ENCODE measurements around the gene SBK2.
A peak's percentile ranks its signal among the peaks of the same experiment; 100 is the strongest.

The SBK2 gene

GRCh38 chr19:55554741-55555152 is 17.8 kb upstream of the SBK2 start:
- H3K4me3 ChIP-seq (ENCODE audit: control insufficient read depth in 1 of 7, extremely low read depth in 1 of 7, insufficient read depth in 4 of 7, low read depth in 2 of 7, low read length in 6 of 7), result no peak overlapping the region
- no peaks in the 10 kb centered on the region for H3K36me3 ChIP-seq (ENCODE audit: control insufficient read depth in 4 of 4, insufficient read depth in 4 of 4, low read length in 3 of 4)
- WGBS (ENCODE audit: insufficient coverage), result 97% methylated on average over 7 of the region's 8 CpGs
- CTCF ChIA-PET, result no interaction called here
- DNase-seq, result no peak
- POLR2A ChIA-PET, result no interaction called here
- no peaks in the 10 kb centered on the region for H3K9me3 ChIP-seq (ENCODE audit: control extremely low read depth in 1 of 5, control insufficient read depth in 4 of 5, insufficient read depth in 2 of 5, low read depth in 1 of 5, low read length in 4 of 5)
- H3K27me3 ChIP-seq (replicated peaks in 2 of 5; ENCODE audit: control insufficient read depth in 4 of 5, insufficient read depth in 5 of 5, low read length in 4 of 5), result no peaks in the 10 kb centered on the region
- no peak overlapping the region for H3K27ac ChIP-seq (ENCODE audit: insufficient read depth in 1 of 2, low read depth in 1 of 2, low read length in 2 of 2, poor library complexity in 1 of 2, severe bottlenecking in 2 of 2)
- no peaks in the 10 kb centered on the region for H3K4me1 ChIP-seq (ENCODE audit: control extremely low read depth in 1 of 4, control insufficient read depth in 4 of 4, insufficient read depth in 4 of 4, low read length in 3 of 4)

- ChIA-PET CTCF (no interaction called here), POLR2A (no interaction called here)
- no peaks in the 10 kb centered on the region for H3K27me3 ChIP-seq (replicated peaks in 2 of 5; ENCODE audit: control insufficient read depth in 4 of 5, insufficient read depth in 5 of 5, low read length in 4 of 5)
- no peak overlapping the region for H3K27ac ChIP-seq (ENCODE audit: insufficient read depth in 1 of 2, low read depth in 1 of 2, low read length in 2 of 2, poor library complexity in 1 of 2, severe bottlenecking in 2 of 2)
- 96% methylated on average over 6 of the region's 9 CpGs for WGBS (ENCODE audit: insufficient coverage)
- DNase-seq, result no peak
- no peaks in the 10 kb centered on the region for H3K36me3 ChIP-seq (ENCODE audit: control insufficient read depth in 4 of 4, insufficient read depth in 4 of 4, low read length in 3 of 4)
- no peak overlapping the region for H3K4me3 ChIP-seq (ENCODE audit: control insufficient read depth in 1 of 7, extremely low read depth in 1 of 7, insufficient read depth in 4 of 7, low read depth in 2 of 7, low read length in 6 of 7)
- no peaks in the 10 kb centered on the region for H3K4me1 ChIP-seq (ENCODE audit: control extremely low read depth in 1 of 4, control insufficient read depth in 4 of 4, insufficient read depth in 4 of 4, low read length in 3 of 4)
- H3K9me3 ChIP-seq (ENCODE audit: control extremely low read depth in 1 of 5, control insufficient read depth in 4 of 5, insufficient read depth in 2 of 5, low read depth in 1 of 5, low read length in 4 of 5), result no peaks in the 10 kb centered on the region
These were observed 17.4 kb upstream of the SBK2 start for GRCh38 chr19:55554302-55554701.

GRCh38 chr19:55553217-55554182 is 16.6 kb upstream of the SBK2 start:
- no peak for DNase-seq
- Histone ChIP-seq H3K27ac (ENCODE audit: insufficient read depth in 1 of 2, low read depth in 1 of 2, low read length in 2 of 2, poor library complexity in 1 of 2, severe bottlenecking in 2 of 2) (no peak overlapping the region), H3K4me3 (ENCODE audit: control insufficient read depth in 1 of 7, extremely low read depth in 1 of 7, insufficient read depth in 4 of 7, low read depth in 2 of 7, low read length in 6 of 7) (no peak overlapping the region), H3K36me3 (ENCODE audit: control insufficient read depth in 4 of 4, insufficient read depth in 4 of 4, low read length in 3 of 4) (no peaks in the 10 kb centered on the region), H3K9me3 (ENCODE audit: control extremely low read depth in 1 of 5, control insufficient read depth in 4 of 5, insufficient read depth in 2 of 5, low read depth in 1 of 5, low read length in 4 of 5) (no peaks in the 10 kb centered on the region), H3K27me3 (replicated peaks in 2 of 5; ENCODE audit: control insufficient read depth in 4 of 5, insufficient read depth in 5 of 5, low read length in 4 of 5) (no peaks in the 10 kb centered on the region), H3K4me1 (ENCODE audit: control extremely low read depth in 1 of 4, control insufficient read depth in 4 of 4, insufficient read depth in 4 of 4, low read length in 3 of 4) (no peaks in the 10 kb centered on the region)
- CTCF ChIA-PET, result no interaction called here
- 84% methylated on average over 11 of the region's 13 CpGs for WGBS (ENCODE audit: insufficient coverage)
- POLR2A ChIA-PET, result no interaction called here

- POLR2A ChIA-PET, result no interaction called here
- Histone ChIP-seq H3K9me3 (ENCODE audit: control extremely low read depth in 1 of 5, control insufficient read depth in 4 of 5, insufficient read depth in 2 of 5, low read depth in 1 of 5, low read length in 4 of 5) (no peaks in the 10 kb centered on the region), H3K27me3 (replicated peaks in 2 of 5; ENCODE audit: control insufficient read depth in 4 of 5, insufficient read depth in 5 of 5, low read length in 4 of 5) (no peaks in the 10 kb centered on the region), H3K4me1 (ENCODE audit: control extremely low read depth in 1 of 4, control insufficient read depth in 4 of 4, insufficient read depth in 4 of 4, low read length in 3 of 4) (peaks cover 0 to 5% (median 1%) of the 10 kb centered on the region in 4 experiments), H3K36me3 (ENCODE audit: control insufficient read depth in 4 of 4, insufficient read depth in 4 of 4, low read length in 3 of 4) (no peaks in the 10 kb centered on the region), H3K4me3 (ENCODE audit: control insufficient read depth in 1 of 7, extremely low read depth in 1 of 7, insufficient read depth in 4 of 7, low read depth in 2 of 7, low read length in 6 of 7) (no peak overlapping the region), H3K27ac (ENCODE audit: insufficient read depth in 1 of 2, low read depth in 1 of 2, low read length in 2 of 2, poor library complexity in 1 of 2, severe bottlenecking in 2 of 2) (no peak overlapping the region)
- CTCF ChIA-PET, result interaction anchor here (0.7 kb wide), 1 partner anchor 76 kb away, joined by 3 read pairs; the partner anchor contains the start of gene ZNF628
- no peak for DNase-seq
- WGBS (ENCODE audit: insufficient coverage), result 96% methylated on average over 12 of the region's 13 CpGs
These were observed 15.7 kb upstream of the SBK2 start for GRCh38 chr19:55552620-55553019.

GRCh38 chr19:55552206-55552605 is 15.3 kb upstream of the SBK2 start:
- Histone ChIP-seq H3K27me3 (replicated peaks in 2 of 5; ENCODE audit: control insufficient read depth in 4 of 5, insufficient read depth in 5 of 5, low read length in 4 of 5) (no peaks in the 10 kb centered on the region), H3K4me1 (ENCODE audit: control extremely low read depth in 1 of 4, control insufficient read depth in 4 of 4, insufficient read depth in 4 of 4, low read length in 3 of 4) (peaks cover 0 to 9% (median 5%) of the 10 kb centered on the region in 4 experiments), H3K9me3 (ENCODE audit: control extremely low read depth in 1 of 5, control insufficient read depth in 4 of 5, insufficient read depth in 2 of 5, low read depth in 1 of 5, low read length in 4 of 5) (no peaks in the 10 kb centered on the region), H3K27ac (ENCODE audit: insufficient read depth in 1 of 2, low read depth in 1 of 2, low read length in 2 of 2, poor library complexity in 1 of 2, severe bottlenecking in 2 of 2) (no peak overlapping the region), H3K36me3 (ENCODE audit: control insufficient read depth in 4 of 4, insufficient read depth in 4 of 4, low read length in 3 of 4) (no peaks in the 10 kb centered on the region), H3K4me3 (ENCODE audit: control insufficient read depth in 1 of 7, extremely low read depth in 1 of 7, insufficient read depth in 4 of 7, low read depth in 2 of 7, low read length in 6 of 7) (no peak overlapping the region)
- DNase-seq, result no peak
- POLR2A ChIA-PET, result no interaction called here
- CTCF ChIA-PET, result interaction anchor here (0.7 kb wide), 1 partner anchor 76 kb away, joined by 3 read pairs; the partner anchor contains the start of gene ZNF628
- 100% methylated on average over 2 of the region's 5 CpGs for WGBS (ENCODE audit: insufficient coverage)

GRCh38 chr19:55550321-55550650 is 13.4 kb upstream of the SBK2 start:
- H3K9me3 ChIP-seq (ENCODE audit: control extremely low read depth in 1 of 5, control insufficient read depth in 4 of 5, insufficient read depth in 2 of 5, low read depth in 1 of 5, low read length in 4 of 5), result no peaks in the 10 kb centered on the region
- CTCF ChIA-PET, result interaction anchor here (1.2 kb wide), 1 partner anchor 56 kb away, joined by 3 read pairs; no protein-coding TSS in a partner anchor
- H3K27me3 ChIP-seq (replicated peaks in 2 of 5; ENCODE audit: control insufficient read depth in 4 of 5, insufficient read depth in 5 of 5, low read length in 4 of 5), result no peaks in the 10 kb centered on the region
- POLR2A ChIA-PET, result no interaction called here
- peaks cover 0 to 28% (median 20%) of the 10 kb centered on the region in 4 experiments for H3K4me1 ChIP-seq (ENCODE audit: control extremely low read depth in 1 of 4, control insufficient read depth in 4 of 4, insufficient read depth in 4 of 4, low read length in 3 of 4)
- 100% methylated on average over 3 of the region's 7 CpGs for WGBS (ENCODE audit: insufficient coverage)
- H3K36me3 ChIP-seq (ENCODE audit: control insufficient read depth in 4 of 4, insufficient read depth in 4 of 4, low read length in 3 of 4), result no peaks in the 10 kb centered on the region
- no peak overlapping the region for H3K27ac ChIP-seq (ENCODE audit: insufficient read depth in 1 of 2, low read depth in 1 of 2, low read length in 2 of 2, poor library complexity in 1 of 2, severe bottlenecking in 2 of 2)
- H3K4me3 ChIP-seq (ENCODE audit: control insufficient read depth in 1 of 7, extremely low read depth in 1 of 7, insufficient read depth in 4 of 7, low read depth in 2 of 7, low read length in 6 of 7), result no peak overlapping the region
- no peak for DNase-seq

GRCh38 chr19:55549500-55550320 is 12.8 kb upstream of the SBK2 start:
- Histone ChIP-seq H3K27me3 (replicated peaks in 2 of 5; ENCODE audit: control insufficient read depth in 4 of 5, insufficient read depth in 5 of 5, low read length in 4 of 5) (no peaks in the 10 kb centered on the region), H3K9me3 (ENCODE audit: control extremely low read depth in 1 of 5, control insufficient read depth in 4 of 5, insufficient read depth in 2 of 5, low read depth in 1 of 5, low read length in 4 of 5) (no peaks in the 10 kb centered on the region), H3K36me3 (ENCODE audit: control insufficient read depth in 4 of 4, insufficient read depth in 4 of 4, low read length in 3 of 4) (no peaks in the 10 kb centered on the region), H3K4me3 (ENCODE audit: control insufficient read depth in 1 of 7, extremely low read depth in 1 of 7, insufficient read depth in 4 of 7, low read depth in 2 of 7, low read length in 6 of 7) (no peak overlapping the region), H3K4me1 (ENCODE audit: control extremely low read depth in 1 of 4, control insufficient read depth in 4 of 4, insufficient read depth in 4 of 4, low read length in 3 of 4) (peaks cover 0 to 33% (median 20%) of the 10 kb centered on the region in 4 experiments), H3K27ac (ENCODE audit: insufficient read depth in 1 of 2, low read depth in 1 of 2, low read length in 2 of 2, poor library complexity in 1 of 2, severe bottlenecking in 2 of 2) (no peak overlapping the region)
- ChIA-PET CTCF (interaction anchor here (1.2 kb wide), 1 partner anchor 57 kb away, joined by 3 read pairs; no protein-coding TSS in a partner anchor), POLR2A (no interaction called here)
- WGBS (ENCODE audit: insufficient coverage), result 88% methylated on average over 33 of the region's 36 CpGs
- peak in 2 of 3 donors; percentile 20 to 50 for DNase-seq
